ENCODE measurements around the gene TLX3.
"Not testable (repeated sequence)": the region's sequence is repeated elsewhere in the genome, so short reads cannot be mapped to it uniquely, and the experiment has no call there.

Gene TLX3

DNA sequence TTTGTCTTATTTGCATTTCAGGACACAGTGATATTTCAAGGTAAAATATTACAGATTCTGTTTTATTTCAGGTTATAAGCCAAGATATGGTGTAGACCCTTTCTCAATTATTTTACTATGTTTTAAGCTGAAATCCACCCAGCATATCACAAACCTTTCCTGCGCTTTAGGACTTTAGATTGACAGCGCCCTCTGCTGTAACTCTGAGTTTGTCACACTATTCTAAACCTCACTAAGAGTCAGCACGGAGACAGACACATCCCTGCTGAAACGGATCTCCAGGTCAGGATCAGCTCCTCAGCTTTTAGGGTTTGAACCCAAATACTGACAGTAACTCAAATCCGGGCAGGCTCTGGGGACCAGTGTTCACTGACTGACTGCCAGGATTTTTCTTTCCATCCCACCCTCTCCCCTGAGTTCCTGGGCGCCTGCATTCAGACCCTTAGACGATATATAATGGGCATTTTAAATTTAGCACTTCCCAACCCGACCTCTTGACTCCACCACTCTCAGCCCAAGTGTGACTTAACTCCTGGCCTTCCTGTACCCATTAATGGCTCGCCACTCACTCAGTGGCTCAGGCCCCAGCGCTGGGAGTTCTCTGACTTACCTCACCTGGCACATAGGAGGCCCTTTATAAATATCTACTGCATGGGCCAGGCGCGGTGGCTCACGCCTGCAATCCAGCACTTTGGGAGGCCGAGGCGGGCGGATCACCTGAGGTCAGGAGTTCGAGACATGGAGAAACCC lies 33.5 kb downstream of the TLX3 start:
- no peak overlapping the region for H3K4me3 ChIP-seq (ENCODE audit: low read depth, low read length)
- TF ChIP-seq, protein P1, sequence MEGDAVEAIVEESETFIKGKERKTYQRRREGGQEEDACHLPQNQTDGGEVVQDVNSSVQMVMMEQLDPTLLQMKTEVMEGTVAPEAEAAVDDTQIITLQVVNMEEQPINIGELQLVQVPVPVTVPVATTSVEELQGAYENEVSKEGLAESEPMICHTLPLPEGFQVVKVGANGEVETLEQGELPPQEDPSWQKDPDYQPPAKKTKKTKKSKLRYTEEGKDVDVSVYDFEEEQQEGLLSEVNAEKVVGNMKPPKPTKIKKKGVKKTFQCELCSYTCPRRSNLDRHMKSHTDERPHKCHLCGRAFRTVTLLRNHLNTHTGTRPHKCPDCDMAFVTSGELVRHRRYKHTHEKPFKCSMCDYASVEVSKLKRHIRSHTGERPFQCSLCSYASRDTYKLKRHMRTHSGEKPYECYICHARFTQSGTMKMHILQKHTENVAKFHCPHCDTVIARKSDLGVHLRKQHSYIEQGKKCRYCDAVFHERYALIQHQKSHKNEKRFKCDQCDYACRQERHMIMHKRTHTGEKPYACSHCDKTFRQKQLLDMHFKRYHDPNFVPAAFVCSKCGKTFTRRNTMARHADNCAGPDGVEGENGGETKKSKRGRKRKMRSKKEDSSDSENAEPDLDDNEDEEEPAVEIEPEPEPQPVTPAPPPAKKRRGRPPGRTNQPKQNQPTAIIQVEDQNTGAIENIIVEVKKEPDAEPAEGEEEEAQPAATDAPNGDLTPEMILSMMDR (IDR thresholded peaks at IDR 0.05; ENCODE audit: borderline replicate concordance, insufficient read depth, low read depth, low read length): peak; percentile 51; the same call in 1 of the 2 replicates

DNA sequence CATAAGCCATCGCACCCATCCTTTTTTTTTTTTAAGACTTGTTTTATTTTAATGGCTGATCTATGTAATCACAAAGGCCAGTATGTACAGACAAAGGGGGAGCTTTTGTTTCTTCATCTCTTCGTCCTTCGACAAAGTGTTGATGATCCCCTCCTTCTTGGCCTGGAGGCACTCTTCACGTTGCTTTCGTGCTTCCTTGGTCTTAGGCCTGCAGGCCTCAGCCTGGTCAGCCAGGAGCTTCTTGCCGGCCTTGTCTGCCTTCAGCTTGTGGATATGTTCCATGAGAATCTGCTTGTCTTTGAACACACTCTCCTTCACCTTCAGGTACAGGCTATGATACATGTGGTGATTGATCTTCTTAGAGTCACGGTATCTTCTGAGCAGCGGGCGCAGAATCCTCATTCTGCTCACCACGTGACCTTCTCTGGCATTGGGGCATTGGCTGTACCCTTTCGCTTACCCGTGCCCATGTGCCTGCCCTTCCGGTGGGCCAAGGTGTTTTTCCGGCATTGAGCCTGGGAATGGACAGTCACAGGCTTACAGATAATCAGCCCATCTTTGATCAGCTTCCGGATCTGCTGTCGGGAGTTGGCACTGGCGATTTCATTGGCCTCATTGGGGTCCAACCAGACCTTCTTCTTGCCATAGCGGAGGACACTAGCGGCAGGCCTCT lies 36.0 kb downstream of the TLX3 start:
- TF ChIP-seq, protein P1 (IDR thresholded peaks at IDR 0.05; ENCODE audit: borderline replicate concordance, insufficient read depth, low read depth, low read length): no peak
- no peak overlapping the region for H3K4me3 ChIP-seq (ENCODE audit: low read depth, low read length)

DNA sequence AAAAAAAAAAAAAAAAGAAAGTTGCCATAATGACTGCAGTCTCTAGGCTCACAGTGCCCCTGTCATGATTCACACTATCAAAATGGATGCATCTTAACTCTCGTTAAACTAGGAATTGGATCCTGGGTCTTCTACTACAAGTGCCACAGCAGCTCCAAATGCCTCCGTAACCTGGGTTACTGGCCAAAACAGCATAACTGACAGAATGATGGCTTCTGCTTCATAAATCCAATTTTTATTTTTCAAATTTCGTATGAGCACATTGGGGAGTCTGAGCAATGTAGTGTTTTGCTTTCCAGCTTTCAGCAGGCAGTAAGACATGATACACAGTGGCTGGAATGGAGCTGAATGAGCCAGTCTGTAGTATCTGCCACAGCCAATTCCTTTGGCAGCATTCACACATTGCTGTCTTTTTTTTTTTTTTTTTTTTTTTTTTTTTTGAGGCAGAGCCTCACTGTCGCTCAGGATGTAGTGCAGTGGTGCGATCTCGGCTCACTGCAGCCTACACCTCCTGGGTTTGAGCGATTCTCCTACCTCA lies 42.6 kb downstream of the TLX3 start:
- TF ChIP-seq, protein P1 (IDR thresholded peaks at IDR 0.05; ENCODE audit: borderline replicate concordance, insufficient read depth, low read depth, low read length): no peak
- H3K4me3 ChIP-seq (ENCODE audit: low read depth, low read length): no peak overlapping the region

DNA sequence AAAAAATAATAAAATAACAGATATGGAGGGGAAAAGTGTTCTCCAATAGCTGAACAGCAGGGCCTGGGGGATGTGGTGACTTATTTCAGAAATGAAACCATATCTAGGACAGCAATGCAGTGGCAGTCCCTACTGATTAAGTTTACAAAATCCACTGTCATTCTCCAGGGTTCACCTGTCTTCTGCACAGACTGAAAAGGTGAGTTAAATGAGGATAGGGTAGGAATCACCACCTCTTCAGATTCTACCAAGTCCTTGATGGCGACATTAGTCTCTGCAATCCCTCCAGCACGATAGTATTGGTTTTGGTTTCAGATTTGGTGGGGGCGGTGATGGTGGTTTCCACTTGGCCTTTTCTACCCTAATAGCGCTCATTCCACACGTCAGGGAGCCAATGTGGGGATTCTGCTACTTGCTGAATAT lies 46.3 kb downstream of the TLX3 start:
- H3K4me3 ChIP-seq (ENCODE audit: low read depth, low read length): peak overlapping the region; percentile 15
- TF ChIP-seq, protein P1 (IDR thresholded peaks at IDR 0.05; ENCODE audit: borderline replicate concordance, insufficient read depth, low read depth, low read length): no peak

DNA sequence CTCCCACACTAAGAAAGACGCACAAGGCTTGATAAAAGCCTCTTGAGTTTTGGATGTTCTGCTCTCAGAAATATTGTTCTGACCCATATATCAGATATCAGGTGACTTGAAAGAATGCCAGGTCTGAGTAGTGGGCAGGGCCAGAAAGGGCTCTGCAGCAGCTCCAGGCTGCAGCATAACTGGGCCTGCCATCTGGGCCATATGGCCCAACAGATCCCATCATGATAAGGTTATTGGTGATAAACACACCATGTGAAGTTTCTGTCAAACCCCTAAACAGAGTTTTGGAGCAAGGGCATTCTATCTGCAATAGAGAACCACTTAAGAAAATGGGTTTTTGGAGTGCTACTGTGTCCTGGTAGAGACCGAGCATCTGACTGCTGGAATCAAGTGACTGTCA lies 48.8 kb downstream of the TLX3 start:
- TF ChIP-seq, protein P1 (IDR thresholded peaks at IDR 0.05; ENCODE audit: borderline replicate concordance, insufficient read depth, low read depth, low read length): no peak
- no peak overlapping the region for H3K4me3 ChIP-seq (ENCODE audit: low read depth, low read length)

DNA sequence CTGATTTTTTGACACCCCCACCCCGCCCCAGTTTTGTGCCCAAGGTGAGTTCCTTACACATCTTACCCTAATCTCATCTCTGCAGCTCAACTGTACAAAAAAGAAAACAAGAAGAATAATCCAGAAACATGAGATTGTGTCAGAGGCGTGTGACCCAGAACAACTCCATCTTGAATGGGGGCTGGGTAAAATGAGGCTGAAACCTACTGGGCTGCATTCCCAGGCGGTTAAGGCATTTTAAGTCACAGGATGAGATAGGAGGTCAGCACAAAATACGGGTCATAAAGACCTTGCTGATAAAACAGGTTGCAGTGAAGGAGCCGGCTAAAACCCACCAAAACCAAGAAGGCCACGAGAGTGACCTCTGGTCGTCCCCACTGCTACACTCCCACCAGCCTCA lies 52.1 kb downstream of the TLX3 start:
- H3K4me3 ChIP-seq (ENCODE audit: low read depth, low read length): not testable (repeated sequence)

Data from GM12875 (cell line).